Stimulated activated CD8-positive, alpha-beta memory T cell treated with anti-CD3 and anti-CD28 coated beads, Interleukin-4, amount 100 ng/mL, for 48 hours (primary cell): ENCODE measurements around the gene CCDC7.
"Not testable (repeated sequence)": the region's sequence is repeated elsewhere in the genome, so short reads cannot be mapped to it uniquely, and the experiment has no call there.

ENCODE experiments used
- DNase-seq: peaks from one replicate; pipeline ENCODE4 v3.0.0-alpha.2; 2020

The CCDC7 gene

DNA sequence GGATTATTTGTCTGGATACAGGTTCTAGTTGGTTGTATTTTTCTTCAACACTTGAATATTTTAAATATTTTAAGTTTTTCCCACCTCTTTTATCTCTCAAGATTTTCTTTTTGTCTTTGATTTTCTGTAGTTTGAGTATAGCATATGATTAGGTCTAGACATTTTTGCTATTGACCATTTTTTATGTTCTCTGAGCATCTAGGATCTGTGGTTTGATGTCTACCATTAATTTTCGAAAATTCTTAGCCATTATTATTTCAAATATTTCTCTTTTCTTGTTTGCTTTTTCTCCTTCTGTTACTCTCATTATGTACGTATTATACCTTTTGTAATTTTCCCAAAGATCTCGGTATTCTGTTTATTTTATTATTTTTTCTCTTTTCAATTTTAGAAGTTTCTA, 293.0 kb downstream of the CCDC7 start:
- no peak for DNase-seq

GRCh38 chr10:32744321-32744720, 298.4 kb downstream of the CCDC7 start:
- no peak for DNase-seq

- DNase-seq = no peak
These were observed 300.9 kb downstream of the CCDC7 start for GRCh38 chr10:32746869-32747268.

DNA sequence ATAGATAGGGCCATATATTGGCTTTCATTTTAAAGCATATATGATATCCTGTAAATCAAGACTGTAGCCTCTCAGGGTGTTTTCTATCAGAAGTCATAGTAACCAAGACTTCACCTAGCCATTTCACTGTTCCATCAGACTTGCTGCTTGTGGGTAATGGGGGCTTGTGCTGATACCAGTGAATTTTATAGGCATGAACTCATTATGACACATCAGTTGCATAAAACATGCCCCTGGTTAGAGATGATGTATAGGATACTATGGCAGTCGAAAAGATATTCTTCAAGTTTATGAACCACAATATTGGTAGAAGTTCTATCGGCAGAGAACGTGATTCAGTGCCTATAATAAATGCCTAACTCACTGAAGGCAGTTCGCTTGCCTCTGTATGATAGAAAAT, 305.6 kb downstream of the CCDC7 start:
- no peak for DNase-seq

DNA sequence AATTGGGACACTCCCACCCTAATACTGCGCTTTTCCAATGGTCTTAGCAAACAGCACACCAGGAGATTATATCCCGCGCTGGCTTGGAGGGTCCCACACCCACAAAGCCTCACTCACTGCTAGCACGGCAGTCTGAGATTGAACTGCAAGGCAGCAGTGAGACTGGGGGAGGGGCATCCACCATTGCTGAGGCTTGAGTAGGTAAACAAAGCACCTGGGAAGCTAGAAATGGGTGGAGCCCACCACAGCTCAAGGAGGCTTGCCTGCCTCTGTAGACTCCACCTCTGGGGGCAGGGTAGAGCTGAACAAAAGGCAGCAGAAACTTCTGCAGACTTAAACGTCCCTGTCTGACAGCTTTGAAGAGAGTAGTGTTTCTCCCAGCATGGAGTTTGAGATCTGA, 309.0 kb downstream of the CCDC7 start:
- not testable (repeated sequence) for DNase-seq

DNA sequence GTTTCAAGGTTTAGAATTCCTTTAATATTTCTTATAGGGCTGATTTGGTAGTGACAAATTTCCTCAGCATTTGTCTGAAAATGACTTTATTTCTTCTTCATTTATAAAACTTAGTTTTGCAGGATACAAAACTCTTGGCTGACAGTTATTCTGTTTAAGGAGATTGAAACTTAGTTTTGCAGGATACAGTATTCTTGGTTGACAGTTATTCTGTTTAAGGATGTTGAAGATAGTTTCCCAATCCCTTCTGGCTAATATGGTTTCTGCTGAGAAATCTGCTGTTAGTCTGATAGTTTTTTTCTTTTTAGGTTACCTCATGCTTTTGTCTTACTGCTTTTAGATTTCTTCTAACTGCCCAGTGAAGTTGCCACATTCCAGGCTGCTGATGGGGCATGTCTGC, 325.3 kb downstream of the CCDC7 start:
- DNase-seq = no peak

GRCh38 chr10:32773105-32773504, 327.2 kb downstream of the CCDC7 start:
- DNase-seq = no peak

GRCh38 chr10:32786968-32787367, 341.0 kb downstream of the CCDC7 start:
- no peak for DNase-seq

DNA sequence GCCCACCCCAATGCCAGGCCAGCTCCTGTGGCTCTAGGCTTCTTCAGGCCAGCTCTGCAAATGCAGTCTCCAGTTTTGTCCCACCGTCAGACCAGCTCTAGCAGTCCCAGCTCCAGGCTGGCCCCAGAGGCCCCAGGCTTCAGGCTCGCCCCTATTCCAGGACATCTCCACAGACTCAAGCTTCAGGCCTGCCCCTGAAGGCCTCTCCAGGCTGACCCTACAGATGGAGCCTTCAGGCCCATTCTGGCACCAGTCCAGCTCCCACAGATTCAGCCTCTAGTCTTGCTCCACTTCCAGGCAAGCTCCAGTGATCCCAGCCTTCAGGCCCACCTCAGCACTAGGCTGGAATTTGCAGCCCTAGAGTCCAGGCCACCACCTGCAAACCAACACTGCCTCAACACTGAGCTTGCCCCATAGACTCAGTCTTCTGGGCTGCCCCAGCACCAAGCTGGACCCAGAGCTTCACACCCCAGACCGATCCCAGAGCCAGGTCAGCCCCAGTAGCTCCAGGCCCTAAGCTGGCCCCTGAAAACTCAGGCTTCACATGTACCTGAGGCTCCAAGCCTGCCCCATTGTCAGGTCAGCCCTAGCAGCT, 341.8 kb downstream of the CCDC7 start:
- no peak for DNase-seq

GRCh38 chr10:32788359-32788758, 342.4 kb downstream of the CCDC7 start:
- DNase-seq = no peak

DNA sequence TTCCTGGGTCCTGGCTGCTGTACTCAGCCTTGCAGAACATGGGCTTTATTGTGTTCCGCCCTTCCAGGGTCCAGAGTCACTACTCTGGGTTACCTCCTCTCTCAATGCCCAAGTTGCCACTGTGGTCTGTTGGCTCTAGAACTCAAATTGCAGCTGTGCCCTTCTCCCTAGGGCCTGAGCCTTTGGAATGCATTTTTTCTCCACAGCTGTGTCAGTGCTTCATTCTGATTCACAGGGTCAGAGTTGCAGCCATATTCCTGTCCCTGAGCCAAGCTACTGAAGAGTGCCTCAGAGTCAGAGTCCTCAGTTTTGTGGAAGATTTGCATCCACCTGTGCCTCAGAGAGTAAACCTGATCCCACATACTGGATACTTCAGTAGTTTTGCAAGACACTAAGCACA, 344.5 kb downstream of the CCDC7 start:
- DNase-seq = no peak

DNA sequence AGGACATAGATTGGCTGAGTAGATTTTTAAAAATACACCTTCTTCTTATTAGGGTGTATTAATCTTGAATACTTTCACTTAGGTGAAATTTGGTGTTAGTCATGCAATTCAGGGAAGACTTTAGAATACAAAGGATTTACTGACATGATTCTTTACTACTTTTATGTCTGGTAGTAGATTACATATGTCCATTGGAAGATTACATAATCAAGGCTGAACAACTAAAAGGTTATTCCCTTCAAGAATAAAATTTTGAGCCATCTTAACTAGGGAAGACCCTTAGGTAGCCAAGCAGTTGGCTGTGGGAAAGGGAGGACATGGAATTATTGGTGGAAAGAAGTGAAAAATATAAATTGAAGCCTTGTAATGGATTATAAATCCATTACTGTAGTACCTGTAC, 347.1 kb downstream of the CCDC7 start:
- no peak for DNase-seq

- no peak for DNase-seq
These were observed 349.8 kb downstream of the CCDC7 start for GRCh38 chr10:32795598-32796183.

GRCh38 chr10:32797393-32797792, 351.5 kb downstream of the CCDC7 start:
- not testable (repeated sequence) for DNase-seq

DNA sequence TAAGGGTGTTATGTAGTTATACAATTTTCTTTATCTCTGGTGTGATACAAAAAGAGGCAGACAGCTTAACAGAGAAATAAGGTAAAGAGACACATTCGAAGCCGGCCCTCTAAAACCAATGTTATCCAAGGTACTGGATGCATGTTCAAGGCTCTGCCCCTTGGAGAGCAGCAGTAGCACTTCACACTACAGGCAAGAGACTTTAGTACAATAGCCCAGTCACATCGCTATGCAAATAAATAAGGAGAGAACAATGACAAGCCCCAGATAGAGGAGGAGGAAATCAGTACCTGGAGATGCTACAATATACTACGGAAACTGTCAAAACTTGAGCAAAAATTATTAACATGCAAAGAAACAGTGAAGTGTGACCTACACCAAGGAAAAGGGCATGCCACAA, 401.0 kb downstream of the CCDC7 start:
- no peak for DNase-seq

DNA sequence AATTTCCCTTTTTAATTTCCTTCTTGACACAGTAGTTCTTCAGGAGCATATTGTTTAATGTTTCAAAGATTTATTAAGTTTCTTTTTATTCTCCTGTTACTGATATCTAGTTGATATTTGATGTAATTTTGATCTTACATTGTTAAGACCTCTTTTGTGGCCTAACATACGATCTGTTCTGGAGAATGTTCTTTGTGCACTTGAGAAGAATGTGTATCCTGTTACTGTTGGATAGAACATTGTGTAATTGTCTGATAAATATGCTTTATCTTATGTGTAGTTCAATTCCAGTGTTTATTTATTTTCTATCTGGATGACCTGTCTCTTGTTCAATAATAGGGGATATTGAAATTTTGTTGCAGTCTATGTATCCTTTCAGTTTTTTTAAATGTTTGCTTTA, 405.4 kb downstream of the CCDC7 start:
- no peak for DNase-seq

- no peak for DNase-seq
These were observed 408.5 kb downstream of the CCDC7 start for GRCh38 chr10:32854435-32854834.

DNA sequence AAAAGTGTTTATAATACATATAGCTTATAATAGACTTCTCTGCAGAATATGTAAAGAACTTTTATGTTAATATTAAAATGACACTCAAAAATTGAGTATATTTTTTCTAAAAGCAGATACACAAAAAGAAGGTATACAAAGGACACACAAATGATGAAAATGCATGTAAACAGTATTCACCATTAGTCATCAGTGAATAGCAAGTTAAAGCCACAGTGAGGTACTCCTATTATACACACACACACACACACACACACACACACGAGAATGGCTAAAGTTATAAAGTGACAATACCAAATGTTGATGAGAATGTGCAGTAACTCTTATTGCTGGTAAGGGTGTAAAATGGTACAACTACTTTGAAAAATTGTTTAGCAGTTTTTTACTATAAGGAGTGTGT, 419.2 kb downstream of the CCDC7 start:
- DNase-seq = no peak

- no peak for DNase-seq
These were observed 432.0 kb downstream of the CCDC7 start for GRCh38 chr10:32877915-32878314.

DNA sequence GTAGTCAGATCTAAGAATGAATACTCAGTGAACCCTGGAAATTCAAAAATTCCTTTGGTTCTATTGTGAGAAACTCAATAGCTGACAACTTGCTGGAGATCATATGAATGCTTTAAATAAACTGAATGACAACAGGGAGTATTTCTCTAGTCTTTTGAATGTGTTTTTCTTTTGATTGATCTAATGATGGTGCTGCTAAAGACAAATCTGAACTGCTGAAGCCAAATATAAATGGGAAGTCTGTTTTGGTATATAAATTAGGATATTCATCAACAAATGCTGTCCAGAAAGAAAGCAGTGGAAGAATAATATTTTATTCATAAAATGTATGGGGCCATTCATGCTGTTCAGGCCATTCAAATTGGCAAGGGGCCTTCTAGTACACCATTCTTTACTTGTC, 432.7 kb downstream of the CCDC7 start:
- no peak for DNase-seq

DNA sequence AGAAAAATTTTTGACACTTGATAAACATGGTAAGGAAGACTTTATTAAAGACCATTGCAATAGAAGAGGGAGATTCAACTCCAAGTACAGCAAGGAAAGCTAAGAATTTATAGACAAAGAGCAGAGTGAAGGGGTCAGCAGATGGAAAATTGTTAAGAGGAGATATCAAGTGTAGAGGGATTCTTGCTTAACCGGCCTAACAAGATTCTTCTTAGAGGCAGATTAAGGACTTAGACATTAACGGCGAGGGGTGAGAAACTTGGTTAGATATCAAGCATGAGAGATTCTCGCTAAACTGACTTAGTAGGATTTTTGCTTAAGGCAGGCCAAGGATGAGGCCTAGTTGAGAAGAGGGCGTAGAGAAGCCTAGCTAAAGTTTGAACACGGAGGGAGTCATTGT, 436.1 kb downstream of the CCDC7 start:
- DNase-seq = no peak

GRCh38 chr10:32887481-32887880, 441.5 kb downstream of the CCDC7 start:
- no peak for DNase-seq

DNA sequence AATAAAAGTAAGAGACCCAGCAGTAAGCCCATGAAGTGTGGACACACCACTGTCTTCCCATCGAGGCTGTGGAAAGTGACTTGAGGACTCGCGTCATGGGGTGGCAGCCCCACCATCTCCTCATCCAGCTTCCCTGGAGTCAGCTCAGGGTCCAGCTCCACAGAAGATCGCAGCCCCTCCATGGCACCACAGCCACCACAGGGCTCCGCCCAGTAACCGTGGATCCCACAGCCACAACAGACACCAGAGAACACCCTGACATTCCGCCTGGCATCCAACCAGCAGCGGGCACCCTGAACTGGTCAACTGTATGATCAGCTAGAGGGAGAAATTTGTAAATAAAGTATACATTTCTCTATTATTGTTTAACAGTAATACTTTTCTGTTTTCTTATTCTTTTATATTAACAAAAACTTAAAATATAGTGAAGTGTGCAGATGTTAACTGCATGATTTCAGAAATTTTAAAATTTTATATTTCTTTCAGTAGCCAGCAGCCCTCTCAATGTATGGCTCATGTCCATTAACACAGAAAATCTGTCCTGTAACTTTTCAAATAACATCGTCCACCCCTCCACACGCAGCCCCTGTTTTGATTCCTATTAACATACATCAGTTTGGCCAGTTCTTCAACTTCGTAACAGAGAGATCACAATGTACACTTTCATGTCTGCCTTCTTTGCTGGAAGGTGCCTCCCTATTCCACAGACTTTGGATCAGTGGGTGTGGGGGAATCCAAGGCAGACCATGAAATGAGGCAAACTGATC, 442.4 kb downstream of the CCDC7 start:
- DNase-seq = no peak

- DNase-seq = no peak
These were observed 443.8 kb downstream of the CCDC7 start for GRCh38 chr10:32889631-32890212.
